PFSK-1 (cell line): ENCODE measurements around the gene MAP3K6.

ENCODE experiments used
- FOXP2 ChIP-seq: optimal IDR thresholded peaks from 2 replicates; pipeline ENCODE3; 2011; ENCODE audit warnings: borderline replicate concordance, control low read depth, inconsistent platforms; ENCODE audit not compliant: insufficient read depth; ENCODE audit errors: extremely low read length, extremely low read depth
- POLR2AphosphoS5 ChIP-seq: IDR thresholded peaks from 2 replicates; pipeline ENCODE4 v1.6.1; 2012; ENCODE audit warnings: low read depth, mild to moderate bottlenecking, control low read depth, low read length, moderate library complexity
- REST ChIP-seq, 2 experiments: IDR thresholded peaks; 2 replicates each; pipeline versions ENCODE4 v1.6.1 to v1.8.0; 2011 to 2012; ENCODE audit warnings: low read depth in 2 of 2, low read length in 2 of 2, control low read depth in 1 of 2, inconsistent platforms in 1 of 2, mild to moderate bottlenecking in 1 of 2, moderate library complexity in 1 of 2; ENCODE audit not compliant: insufficient read depth in 1 of 2
- SIN3A ChIP-seq: IDR thresholded peaks from 2 replicates; pipeline ENCODE4 v1.6.1; 2012; ENCODE audit warnings: mild to moderate bottlenecking, low read length, moderate library complexity, borderline replicate concordance; ENCODE audit not compliant: insufficient read depth
- TAF1 ChIP-seq: IDR thresholded peaks from 2 replicates; pipeline ENCODE4 v1.6.1; 2012; ENCODE audit warnings: low read length, control low read depth, borderline replicate concordance; ENCODE audit not compliant: insufficient read depth

Gene MAP3K6

GRCh38 chr1:27409669-27410068, 42.9 kb upstream of the MAP3K6 start:
- no peak for TF ChIP-seq POLR2AphosphoS5
- no peak for TF ChIP-seq TAF1
- TF ChIP-seq SIN3A, result no peak
- no peak for TF ChIP-seq REST (IDR thresholded peaks at IDR 0.05; ENCODE audit: insufficient read depth in 1 of 2, low read depth in 2 of 2, low read length in 2 of 2)
- TF ChIP-seq FOXP2, result no peak

- TF ChIP-seq REST (IDR thresholded peaks at IDR 0.05; ENCODE audit: insufficient read depth in 1 of 2, low read depth in 2 of 2, low read length in 2 of 2) (no peak), POLR2AphosphoS5 (no peak), TAF1 (no peak), SIN3A (no peak), FOXP2 (no peak)
Measured at GRCh38 chr1:27408151-27408550, 41.4 kb upstream of the MAP3K6 start.

GRCh38 chr1:27406362-27406680, 39.6 kb upstream of the MAP3K6 start:
- TF ChIP-seq FOXP2 (no peak), POLR2AphosphoS5 (no peak), TAF1 (no peak), REST (IDR thresholded peaks at IDR 0.05; ENCODE audit: insufficient read depth in 1 of 2, low read depth in 2 of 2, low read length in 2 of 2) (no peak)

- TF ChIP-seq REST (IDR thresholded peaks at IDR 0.05; ENCODE audit: insufficient read depth in 1 of 2, low read depth in 2 of 2, low read length in 2 of 2), result no peak
- no peak for TF ChIP-seq POLR2AphosphoS5
- TF ChIP-seq FOXP2, result no peak
- TF ChIP-seq SIN3A, result no peak
- no peak for TF ChIP-seq TAF1
Measured at GRCh38 chr1:27405074-27405473, 38.3 kb upstream of the MAP3K6 start.

GRCh38 chr1:27403931-27404330, 37.2 kb upstream of the MAP3K6 start:
- TF ChIP-seq SIN3A (no peak), POLR2AphosphoS5 (no peak), TAF1 (no peak), FOXP2 (no peak), REST (IDR thresholded peaks at IDR 0.05; ENCODE audit: insufficient read depth in 1 of 2, low read depth in 2 of 2, low read length in 2 of 2) (no peak)
